ENCODE data around the gene DYNLT1. TPM values are rescaled to one million over a fixed set of nuclear protein-coding genes. Genes with fewer than 3 reads are reported as not detected.

The DYNLT1 gene
- total and polyA plus RNA-seq, 2 of the 13 experiments (the other 11 are each of a cell fraction or from before 2014, with no cell fraction given), result 108 to 171 TPM

DNA sequence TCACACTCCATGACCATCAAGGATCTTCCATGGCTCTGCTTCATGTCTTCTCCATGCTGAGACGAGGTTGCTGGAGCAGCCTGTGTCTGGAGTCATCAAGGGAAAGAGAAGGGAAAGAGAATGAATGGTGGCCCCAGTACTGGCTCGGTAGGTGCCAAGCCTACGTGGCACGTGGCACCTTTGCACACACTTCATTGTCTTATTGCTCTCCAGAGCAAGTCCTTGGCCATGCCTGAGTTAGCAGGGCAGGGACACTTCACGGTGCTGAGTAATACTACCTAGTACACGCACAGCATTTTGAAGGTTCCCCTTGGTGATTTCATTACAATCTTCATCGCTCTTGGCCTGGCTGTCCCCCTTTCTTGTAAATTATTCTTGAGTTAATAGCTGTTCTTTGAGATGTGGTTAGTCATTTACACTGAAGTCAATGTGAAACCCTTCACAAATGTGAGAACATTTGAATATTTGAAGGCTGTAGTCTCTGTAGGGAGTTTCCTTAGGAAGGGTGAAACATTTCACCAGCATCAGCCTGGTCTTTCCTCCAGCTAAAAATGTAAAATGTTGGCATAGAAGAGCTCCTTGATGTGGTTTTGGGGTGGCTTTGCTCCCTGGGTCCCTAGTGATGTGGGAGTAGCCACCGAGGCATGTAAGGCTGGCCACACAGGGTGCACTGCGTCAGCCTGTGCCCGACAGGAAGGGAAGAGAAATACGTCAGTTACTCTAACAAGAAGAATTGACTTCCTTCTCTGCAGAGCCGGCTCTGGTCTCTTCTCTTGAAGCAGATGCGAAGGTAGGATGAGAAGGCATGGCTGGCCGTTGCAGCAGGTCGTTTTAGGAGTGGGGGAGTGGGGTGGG, 5.0 kb upstream of the DYNLT1 start, which contains the start of gene SYTL3:
Gene SYTL3 (plus strand): TSS at position 766 of the 855 bp plus-strand sequence. CDS start 13,215 bp downstream, outside the sequence.
- 29% methylated on average over 15 of the region's 15 CpGs for WGBS (ENCODE audit: low lambda C conversion rate)
- POLR2A ChIA-PET, result no interaction called here
- Histone ChIP-seq H3K4me2 (ENCODE audit: low read depth, low read length) (no peak within 1 kb of the TSS), H3K27me3 (ENCODE audit: control insufficient read depth in 1 of 2, insufficient read depth in 2 of 2, low read length in 2 of 2) (peaks cover 2 to 30% of the 10 kb centered on the region in 2 experiments; a peak in 3 of 5 replicates), H3K9ac (ENCODE audit: insufficient read depth, low read depth, low read length) (no peak within 1 kb of the TSS), H4K20me1 (ENCODE audit: insufficient read depth, low read length) (no peaks in the 10 kb centered on the region), H3K4me1 (ENCODE audit: insufficient read depth, low read length) (peaks cover 25% of the 10 kb centered on the region), H3K79me2 (ENCODE audit: insufficient read depth, low read length) (no peaks in the 10 kb centered on the region), H3K36me3 (replicated peaks in 1 of 2; ENCODE audit: control insufficient read depth in 1 of 2, insufficient read depth in 2 of 2, low read length in 2 of 2) (no peaks in the 10 kb centered on the region), H3K9me3 (ENCODE audit: low read length) (no peaks in the 10 kb centered on the region), H3K27ac (ENCODE audit: extremely low read length, insufficient read depth, low read length) (no peak within 1 kb of the TSS), H2AFZ (ENCODE audit: low read length) (no peak within 1 kb of the TSS), H3K4me3 (replicated peaks in 1 of 3; ENCODE audit: insufficient read depth in 1 of 3, low read depth in 2 of 3, low read length in 3 of 3) (no peak within 1 kb of the TSS)
- ATAC-seq (no peak), DNase-seq (ENCODE audit: low spot score) (no peak), FAIRE-seq (no peak)
- CTCF ChIA-PET (ENCODE audit: low intra/inter-chr PET ratio, low total read pairs), result no interaction called here
- BruUV-seq (replicated peaks), result no TSS peak
- intact Hi-C loops (cut with micrococcal nuclease; ENCODE audit: unreplicated experiment) (loop anchor here (10.0 kb wide), 1 partner anchor 1115 kb away; the partner anchor contains the start of gene ACAT2), in situ Hi-C loops (cut with HindIII; ENCODE audit: extremely low pct_ligation_motif_present, low pct_unique_long_range_greater_than_20kb) (no loop called here)
- TF ChIP-seq ZNF431 (CRISPR knock-in tag; IDR thresholded peaks at IDR 0.05; ENCODE audit: borderline replicate concordance, low read depth), result no peak
- no peak for TF ChIP-seq FOXM1 (CRISPR knock-in tag; IDR thresholded peaks at IDR 0.05)
- TF ChIP-seq EED (CRISPR knock-in tag; IDR thresholded peaks at IDR 0.05), result no peak
- TF ChIP-seq, protein P1, sequence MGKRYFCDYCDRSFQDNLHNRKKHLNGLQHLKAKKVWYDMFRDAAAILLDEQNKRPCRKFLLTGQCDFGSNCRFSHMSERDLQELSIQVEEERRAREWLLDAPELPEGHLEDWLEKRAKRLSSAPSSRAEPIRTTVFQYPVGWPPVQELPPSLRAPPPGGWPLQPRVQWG (CRISPR knock-in tag; IDR thresholded peaks at IDR 0.05; ENCODE audit: borderline replicate concordance, low read depth), result no peak
- TF ChIP-seq MED13 (CRISPR knock-in tag; IDR thresholded peaks at IDR 0.05), result no peak
- TF ChIP-seq TCF7 (IDR thresholded peaks at IDR 0.05; ENCODE audit: low read depth), result no peak
- TF ChIP-seq ZNF225 (CRISPR knock-in tag; IDR thresholded peaks at IDR 0.05), result no peak
- TF ChIP-seq, protein P2, sequence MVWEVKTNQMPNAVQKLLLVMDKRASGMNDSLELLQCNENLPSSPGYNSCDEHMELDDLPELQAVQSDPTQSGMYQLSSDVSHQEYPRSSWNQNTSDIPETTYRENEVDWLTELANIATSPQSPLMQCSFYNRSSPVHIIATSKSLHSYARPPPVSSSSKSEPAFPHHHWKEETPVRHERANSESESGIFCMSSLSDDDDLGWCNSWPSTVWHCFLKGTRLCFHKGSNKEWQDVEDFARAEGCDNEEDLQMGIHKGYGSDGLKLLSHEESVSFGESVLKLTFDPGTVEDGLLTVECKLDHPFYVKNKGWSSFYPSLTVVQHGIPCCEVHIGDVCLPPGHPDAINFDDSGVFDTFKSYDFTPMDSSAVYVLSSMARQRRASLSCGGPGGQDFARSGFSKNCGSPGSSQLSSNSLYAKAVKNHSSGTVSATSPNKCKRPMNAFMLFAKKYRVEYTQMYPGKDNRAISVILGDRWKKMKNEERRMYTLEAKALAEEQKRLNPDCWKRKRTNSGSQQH (CRISPR knock-in tag; IDR thresholded peaks at IDR 0.05; ENCODE audit: low read depth), result no peak
- no peak for TF ChIP-seq MAFG (CRISPR knock-in tag; IDR thresholded peaks at IDR 0.05)
- TF ChIP-seq ZNF282 (IDR thresholded peaks at IDR 0.05; ENCODE audit: partially characterized antibody), result no peak
- TF ChIP-seq, protein P3, sequence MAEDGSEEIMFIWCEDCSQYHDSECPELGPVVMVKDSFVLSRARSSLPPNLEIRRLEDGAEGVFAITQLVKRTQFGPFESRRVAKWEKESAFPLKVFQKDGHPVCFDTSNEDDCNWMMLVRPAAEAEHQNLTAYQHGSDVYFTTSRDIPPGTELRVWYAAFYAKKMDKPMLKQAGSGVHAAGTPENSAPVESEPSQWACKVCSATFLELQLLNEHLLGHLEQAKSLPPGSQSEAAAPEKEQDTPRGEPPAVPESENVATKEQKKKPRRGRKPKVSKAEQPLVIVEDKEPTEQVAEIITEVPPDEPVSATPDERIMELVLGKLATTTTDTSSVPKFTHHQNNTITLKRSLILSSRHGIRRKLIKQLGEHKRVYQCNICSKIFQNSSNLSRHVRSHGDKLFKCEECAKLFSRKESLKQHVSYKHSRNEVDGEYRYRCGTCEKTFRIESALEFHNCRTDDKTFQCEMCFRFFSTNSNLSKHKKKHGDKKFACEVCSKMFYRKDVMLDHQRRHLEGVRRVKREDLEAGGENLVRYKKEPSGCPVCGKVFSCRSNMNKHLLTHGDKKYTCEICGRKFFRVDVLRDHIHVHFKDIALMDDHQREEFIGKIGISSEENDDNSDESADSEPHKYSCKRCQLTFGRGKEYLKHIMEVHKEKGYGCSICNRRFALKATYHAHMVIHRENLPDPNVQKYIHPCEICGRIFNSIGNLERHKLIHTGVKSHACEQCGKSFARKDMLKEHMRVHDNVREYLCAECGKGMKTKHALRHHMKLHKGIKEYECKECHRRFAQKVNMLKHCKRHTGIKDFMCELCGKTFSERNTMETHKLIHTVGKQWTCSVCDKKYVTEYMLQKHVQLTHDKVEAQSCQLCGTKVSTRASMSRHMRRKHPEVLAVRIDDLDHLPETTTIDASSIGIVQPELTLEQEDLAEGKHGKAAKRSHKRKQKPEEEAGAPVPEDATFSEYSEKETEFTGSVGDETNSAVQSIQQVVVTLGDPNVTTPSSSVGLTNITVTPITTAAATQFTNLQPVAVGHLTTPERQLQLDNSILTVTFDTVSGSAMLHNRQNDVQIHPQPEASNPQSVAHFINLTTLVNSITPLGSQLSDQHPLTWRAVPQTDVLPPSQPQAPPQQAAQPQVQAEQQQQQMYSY (CRISPR knock-in tag; IDR thresholded peaks at IDR 0.05), result no peak
- TF ChIP-seq NBN (conservative IDR thresholded peaks at IDR 0.05), result no peak
- TF ChIP-seq, protein P4, sequence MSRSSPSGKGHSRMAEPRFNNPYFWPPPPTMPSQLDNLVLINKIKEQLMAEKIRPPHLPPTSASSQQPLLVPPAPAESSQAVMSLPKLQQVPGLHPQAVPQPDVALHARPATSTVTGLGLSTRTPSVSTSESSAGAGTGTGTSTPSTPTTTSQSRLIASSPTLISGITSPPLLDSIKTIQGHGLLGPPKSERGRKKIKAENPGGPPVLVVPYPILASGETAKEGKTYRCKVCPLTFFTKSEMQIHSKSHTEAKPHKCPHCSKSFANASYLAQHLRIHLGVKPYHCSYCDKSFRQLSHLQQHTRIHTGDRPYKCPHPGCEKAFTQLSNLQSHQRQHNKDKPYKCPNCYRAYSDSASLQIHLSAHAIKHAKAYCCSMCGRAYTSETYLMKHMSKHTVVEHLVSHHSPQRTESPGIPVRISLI (CRISPR knock-in tag; IDR thresholded peaks at IDR 0.05; ENCODE audit: borderline replicate concordance), result no peak
- TF ChIP-seq FOXA1 (IDR thresholded peaks at IDR 0.05), result no peak
- TF ChIP-seq FOXA1 (CRISPR knock-in tag; IDR thresholded peaks at IDR 0.05), result no peak
- TF ChIP-seq, protein P5, sequence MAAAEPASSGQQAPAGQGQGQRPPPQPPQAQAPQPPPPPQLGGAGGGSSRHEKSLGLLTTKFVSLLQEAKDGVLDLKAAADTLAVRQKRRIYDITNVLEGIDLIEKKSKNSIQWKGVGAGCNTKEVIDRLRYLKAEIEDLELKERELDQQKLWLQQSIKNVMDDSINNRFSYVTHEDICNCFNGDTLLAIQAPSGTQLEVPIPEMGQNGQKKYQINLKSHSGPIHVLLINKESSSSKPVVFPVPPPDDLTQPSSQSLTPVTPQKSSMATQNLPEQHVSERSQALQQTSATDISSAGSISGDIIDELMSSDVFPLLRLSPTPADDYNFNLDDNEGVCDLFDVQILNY (CRISPR knock-in tag; conservative IDR thresholded peaks at IDR 0.05), result no peak
- TF ChIP-seq GATAD1 (CRISPR knock-in tag; IDR thresholded peaks at IDR 0.05), result no peak
